HCT116 (cell line): ENCODE data around the gene KCNE1.

Source experiments
- CTCF ChIP-seq, 3 experiments: fragments of 200-600 bp in 1 of 3; sonication (generic) in 1 of 3; IDR thresholded peaks in 2 of 3; conservative IDR thresholded peaks in 1 of 3; 2 replicates each; pipeline ENCODE4 v1.5.1; 2012 to 2017; ENCODE audit warnings: low read depth in 2 of 3, low read length in 2 of 3, antibody characterized with exemption in 1 of 3, borderline replicate concordance in 1 of 3, control low read depth in 1 of 3, mild to moderate bottlenecking in 1 of 3, mixed read lengths in 1 of 3, mixed run types in 1 of 3, moderate library complexity in 1 of 3; ENCODE audit not compliant: insufficient read depth in 1 of 3
- EZH2 ChIP-seq: fragments of 200-600 bp; sonication (generic); IDR thresholded peaks from 2 replicates; pipeline ENCODE4 v1.6.1; 2017; ENCODE audit warnings: antibody characterized with exemption, mixed run types
- EZH2phosphoT487 ChIP-seq: fragments of 200-600 bp; IDR thresholded peaks from 2 replicates; pipeline ENCODE4 v1.6.1; 2018; ENCODE audit warnings: antibody characterized with exemption, borderline replicate concordance
- FOSL1 ChIP-seq: IDR thresholded peaks from 2 replicates; pipeline ENCODE4 v1.6.1; 2012; ENCODE audit warnings: low read depth
- POLR2A ChIP-seq: IDR thresholded peaks from 2 replicates; pipeline ENCODE4 v1.7.0; 2011; ENCODE audit warnings: borderline replicate concordance; ENCODE audit not compliant: insufficient read depth, insufficient read length; ENCODE audit errors: extremely low read depth
- POLR2AphosphoS5 ChIP-seq: IDR thresholded peaks from 2 replicates; pipeline ENCODE4 v1.6.1; 2011; ENCODE audit warnings: mild to moderate bottlenecking, low read depth, low read length, moderate library complexity
- RAD21 ChIP-seq: IDR thresholded peaks from 2 replicates; pipeline ENCODE4 v1.6.1; 2012; ENCODE audit warnings: low read depth, mild to moderate bottlenecking
- REST ChIP-seq: IDR thresholded peaks from 2 replicates; pipeline ENCODE4 v1.6.1; 2012; ENCODE audit warnings: low read depth
- SIN3A ChIP-seq: IDR thresholded peaks from 2 replicates; pipeline ENCODE4 v1.6.1; 2012; ENCODE audit warnings: low read depth
- SP1 ChIP-seq: IDR thresholded peaks from 2 replicates; pipeline ENCODE4 v1.6.1; 2012; ENCODE audit warnings: low read depth
- YY1 ChIP-seq: IDR thresholded peaks from 2 replicates; pipeline ENCODE4 v1.6.1; 2011; ENCODE audit warnings: low read length, low read depth, moderate library complexity, mild to moderate bottlenecking; ENCODE audit not compliant: insufficient replicate concordance; ENCODE audit errors: extremely low read depth
- ZBTB33 ChIP-seq: IDR thresholded peaks from 2 replicates; pipeline ENCODE4 v1.6.1; 2011; ENCODE audit warnings: mild to moderate bottlenecking, low read length, moderate library complexity; ENCODE audit not compliant: insufficient replicate concordance; ENCODE audit errors: extremely low read depth
- ZNF274 ChIP-seq: fragments of 200-500 bp; sonication (Bioruptor generic); IDR thresholded peaks from 2 replicates; pipeline ENCODE4 v1.6.1; 2014; ENCODE audit warnings: mild to moderate bottlenecking, low read depth, low read length, inconsistent platforms

GRCh38 chr21:34533938-34534337 is 21.9 kb upstream of the KCNE1 start:
- no peak for TF ChIP-seq CTCF (IDR thresholded peaks at IDR 0.05 in 2 of 3, conservative IDR thresholded peaks at IDR 0.05 in 1 of 3; ENCODE audit: borderline replicate concordance in 1 of 3, insufficient read depth in 1 of 3, low read depth in 2 of 3, low read length in 2 of 3)
- no peak for TF ChIP-seq POLR2A
- no peak for TF ChIP-seq ZNF274
- TF ChIP-seq EZH2, result no peak
- TF ChIP-seq POLR2AphosphoS5, result no peak
- TF ChIP-seq SIN3A, result no peak
- TF ChIP-seq ZBTB33, result no peak
- no peak for TF ChIP-seq EZH2phosphoT487
- TF ChIP-seq FOSL1, result no peak
- no peak for TF ChIP-seq REST
- no peak for TF ChIP-seq YY1
- no peak for TF ChIP-seq RAD21
- TF ChIP-seq SP1, result no peak
